Astrocyte (in vitro differentiated cells and primary cell): ENCODE results near the gene GRK3. TPM values are rescaled to one million over a fixed set of nuclear protein-coding genes. Genes with fewer than 3 reads are reported as not detected.

Experiments
- DNase-seq: peaks from one replicate; pipeline ENCODE4 v3.0.0-alpha.2; 2010; ENCODE audit warnings: low read depth
- FAIRE-seq: peaks from 2 replicates; lab custom pipeline; 2011; peaks lifted over from hg19 to GRCh38; lab: Jason Lieb, UNC
- H2AFZ ChIP-seq: 2 replicates; pipeline ENCODE4 v1.6.0; 2012; ENCODE audit warnings: low read depth, low read length, inconsistent platforms
- H3K27ac ChIP-seq: 2 replicates; pipeline ENCODE4 v1.5.1; 2011; ENCODE audit warnings: low read depth, low read length, inconsistent platforms
- H3K27me3 ChIP-seq: 2 replicates; pipeline ENCODE4 v1.6.0; 2011; ENCODE audit warnings: low read length, inconsistent platforms; ENCODE audit not compliant: insufficient read depth
- H3K36me3 ChIP-seq: 2 replicates; pipeline ENCODE4 v1.5.1; 2011; ENCODE audit warnings: low read length, inconsistent platforms; ENCODE audit not compliant: insufficient read depth
- H3K4me1 ChIP-seq: 2 replicates; pipeline ENCODE4 v1.5.1; 2011; ENCODE audit warnings: low read length, inconsistent platforms; ENCODE audit not compliant: insufficient read depth
- H3K4me2 ChIP-seq: 2 replicates; pipeline ENCODE4 v1.6.0; 2012; ENCODE audit warnings: low read length, inconsistent platforms
- H3K4me3 ChIP-seq: 2 replicates; pipeline ENCODE4 v1.5.1; 2011; ENCODE audit warnings: low read depth, mild to moderate bottlenecking, low read length, inconsistent platforms; ENCODE audit not compliant: insufficient read depth
- H3K79me2 ChIP-seq: 2 replicates; pipeline ENCODE4 v1.6.0; 2012; ENCODE audit warnings: mild to moderate bottlenecking, low read length, inconsistent platforms; ENCODE audit not compliant: insufficient read depth
- H3K9ac ChIP-seq: 2 replicates; pipeline ENCODE4 v1.6.0; 2012; ENCODE audit warnings: mild to moderate bottlenecking, low read length, inconsistent platforms
- H3K9me3 ChIP-seq: 2 replicates; pipeline ENCODE4 v1.5.1; 2012; ENCODE audit warnings: low read depth, mild to moderate bottlenecking, low read length, inconsistent platforms; ENCODE audit not compliant: insufficient read depth
- H4K20me1 ChIP-seq: 2 replicates; pipeline ENCODE4 v1.6.0; 2012; ENCODE audit warnings: low read length, inconsistent platforms; ENCODE audit not compliant: insufficient read depth
- H3K27ac Mint-ChIP-seq: one replicate; pipeline ENCODE4 v1.8.0; 2021; ENCODE audit warnings: mild to moderate bottlenecking, mixed read lengths; ENCODE audit not compliant: unreplicated experiment
- H3K27me3 Mint-ChIP-seq: one replicate; pipeline ENCODE4 v1.8.0; 2021; ENCODE audit warnings: low read depth, mixed read lengths; ENCODE audit not compliant: unreplicated experiment
- H3K36me3 Mint-ChIP-seq: one replicate; pipeline ENCODE4 v1.8.0; 2021; ENCODE audit warnings: low read depth, mixed read lengths; ENCODE audit not compliant: unreplicated experiment
- H3K4me1 Mint-ChIP-seq: one replicate; pipeline ENCODE4 v1.8.0; 2021; ENCODE audit warnings: low read depth, mixed read lengths; ENCODE audit not compliant: unreplicated experiment
- H3K4me3 Mint-ChIP-seq: one replicate; pipeline ENCODE4 v1.8.0; 2021; ENCODE audit warnings: mild to moderate bottlenecking, moderate library complexity, mixed read lengths; ENCODE audit not compliant: unreplicated experiment
- H3K9me3 Mint-ChIP-seq: one replicate; pipeline ENCODE4 v1.8.0; 2021; ENCODE audit warnings: mild to moderate bottlenecking, mixed read lengths; ENCODE audit not compliant: unreplicated experiment
- CTCF ChIP-seq: IDR thresholded peaks from 2 replicates; pipeline ENCODE4 v1.5.1; 2011; ENCODE audit warnings: low read depth, mild to moderate bottlenecking, inconsistent platforms, low read length, moderate library complexity; ENCODE audit not compliant: insufficient read depth
- EZH2 ChIP-seq: IDR thresholded peaks from 2 replicates; pipeline ENCODE4 v1.6.1; 2012; ENCODE audit warnings: mild to moderate bottlenecking, low read length, inconsistent platforms; ENCODE audit not compliant: insufficient read depth
- total RNA-seq: library from RNA; stranded (reverse); gene quantifications from 2 replicates; pipeline ENCODE4 v1.2.1, GENCODE V29; 2021

GRK3 gene
- total RNA-seq, 1 donor from 2014 or later = 7.2 TPM

DNA sequence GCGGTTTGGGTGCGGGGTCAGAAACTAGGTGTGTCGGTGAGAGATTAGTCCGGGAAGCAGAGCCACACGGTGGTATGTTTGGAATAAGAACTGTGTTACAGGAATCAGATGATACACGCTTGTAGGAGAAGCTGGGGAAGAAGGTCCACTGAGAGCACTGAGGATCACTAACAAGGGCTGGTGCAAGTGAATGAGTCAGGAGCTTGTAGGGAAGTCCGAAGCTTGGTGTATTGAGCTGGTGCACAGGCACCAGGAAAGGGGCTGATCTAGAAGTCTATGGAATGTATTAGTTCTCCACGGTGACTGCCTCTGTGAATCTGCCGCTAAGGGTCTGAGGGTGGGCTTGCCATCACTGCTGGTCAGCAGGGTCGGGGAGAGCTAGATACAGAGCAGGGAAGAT lies 18.8 kb upstream of the GRK3 start:
- H3K4me3 Mint-ChIP-seq = no peak overlapping the region
- Histone ChIP-seq H3K27me3 (peaks cover 12% of the 10 kb centered on the region), H2AFZ (no peak overlapping the region), H3K9ac (no peak overlapping the region), H3K36me3 (no peaks in the 10 kb centered on the region), H3K4me2 (no peak overlapping the region), H3K4me3 (no peak overlapping the region), H3K27ac (no peak overlapping the region), H3K4me1 (no peaks in the 10 kb centered on the region), H3K9me3 (no peaks in the 10 kb centered on the region), H4K20me1 (no peaks in the 10 kb centered on the region), H3K79me2 (no peaks in the 10 kb centered on the region)
- peaks cover 2% of the 10 kb centered on the region for H3K36me3 Mint-ChIP-seq
- no peak for FAIRE-seq
- H3K4me1 Mint-ChIP-seq = peaks cover 14% of the 10 kb centered on the region
- no peak overlapping the region for H3K27ac Mint-ChIP-seq
- peaks cover 8% of the 10 kb centered on the region for H3K27me3 Mint-ChIP-seq
- no peaks in the 10 kb centered on the region for H3K9me3 Mint-ChIP-seq
- no peak for DNase-seq
- TF ChIP-seq EZH2 (no peak), CTCF (no peak)

DNA sequence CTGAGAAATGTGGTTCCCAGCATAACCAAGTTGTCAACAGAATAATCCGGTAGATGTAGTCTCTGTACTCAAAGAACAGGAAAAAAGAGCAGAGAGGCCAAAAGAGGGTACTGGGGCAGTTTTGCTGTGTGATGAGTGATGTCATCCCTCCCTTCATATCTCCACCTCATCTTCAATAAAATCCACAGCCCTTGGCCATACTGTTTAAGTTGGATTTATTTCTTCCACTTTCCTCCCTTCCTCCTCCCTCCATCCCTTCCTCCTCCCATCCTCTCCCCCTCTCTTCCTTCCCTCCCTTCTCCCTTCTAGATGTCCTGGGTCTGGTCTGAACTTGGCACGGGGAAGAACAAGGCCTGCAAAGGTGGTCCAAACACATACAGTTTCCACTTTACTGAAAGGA lies 18.2 kb upstream of the GRK3 start:
- no peak for FAIRE-seq
- Mint-ChIP-seq H3K27ac (no peak overlapping the region), H3K9me3 (no peaks in the 10 kb centered on the region), H3K4me1 (peaks cover 14% of the 10 kb centered on the region), H3K27me3 (peaks cover 8% of the 10 kb centered on the region), H3K4me3 (no peak overlapping the region), H3K36me3 (peaks cover 2% of the 10 kb centered on the region)
- no peak overlapping the region for H3K4me2 ChIP-seq
- H4K20me1 ChIP-seq = no peaks in the 10 kb centered on the region
- H3K9me3 ChIP-seq = no peaks in the 10 kb centered on the region
- peaks cover 12% of the 10 kb centered on the region for H3K27me3 ChIP-seq
- no peaks in the 10 kb centered on the region for H3K79me2 ChIP-seq
- H3K9ac ChIP-seq = no peak overlapping the region
- H3K36me3 ChIP-seq = no peaks in the 10 kb centered on the region
- H3K27ac ChIP-seq = no peak overlapping the region
- H3K4me3 ChIP-seq = no peak overlapping the region
- TF ChIP-seq CTCF (no peak), EZH2 (no peak)
- no peaks in the 10 kb centered on the region for H3K4me1 ChIP-seq
- H2AFZ ChIP-seq = no peak overlapping the region
- no peak for DNase-seq

- Histone ChIP-seq H4K20me1 (no peaks in the 10 kb centered on the region), H3K9me3 (no peaks in the 10 kb centered on the region), H2AFZ (no peak overlapping the region), H3K27ac (no peak overlapping the region), H3K4me3 (no peak overlapping the region), H3K4me2 (no peak overlapping the region), H3K9ac (no peak overlapping the region), H3K4me1 (no peaks in the 10 kb centered on the region), H3K36me3 (no peaks in the 10 kb centered on the region), H3K27me3 (peaks cover 12% of the 10 kb centered on the region), H3K79me2 (no peaks in the 10 kb centered on the region)
- TF ChIP-seq EZH2 (no peak), CTCF (no peak)
- no peaks in the 10 kb centered on the region for H3K9me3 Mint-ChIP-seq
- H3K4me1 Mint-ChIP-seq = peaks cover 14% of the 10 kb centered on the region
- H3K4me3 Mint-ChIP-seq = no peak overlapping the region
- H3K27ac Mint-ChIP-seq = no peak overlapping the region
- peaks cover 8% of the 10 kb centered on the region for H3K27me3 Mint-ChIP-seq
- peaks cover 2% of the 10 kb centered on the region for H3K36me3 Mint-ChIP-seq
- FAIRE-seq (no peak), DNase-seq (no peak)
These were observed 17.7 kb upstream of the GRK3 start for GRCh38 chr22:25546751-25547150.
